GM23248 (cell line): ENCODE data around the gene STRIP1.

ENCODE experiments used
- EZH2 ChIP-seq: fragments of 200-600 bp; sonication (generic); IDR thresholded peaks from 2 replicates; pipeline ENCODE4 v1.6.1; 2018; ENCODE audit warnings: antibody characterized with exemption, mild to moderate bottlenecking; ENCODE audit not compliant: insufficient read depth, poor library complexity, severe bottlenecking
- EZH2phosphoT487 ChIP-seq: fragments of 200-600 bp; sonication (generic); IDR thresholded peaks from 2 replicates; pipeline ENCODE4 v1.6.1; 2018; ENCODE audit warnings: antibody characterized with exemption, moderate library complexity, mild to moderate bottlenecking, low read depth; ENCODE audit not compliant: insufficient read depth

DNA sequence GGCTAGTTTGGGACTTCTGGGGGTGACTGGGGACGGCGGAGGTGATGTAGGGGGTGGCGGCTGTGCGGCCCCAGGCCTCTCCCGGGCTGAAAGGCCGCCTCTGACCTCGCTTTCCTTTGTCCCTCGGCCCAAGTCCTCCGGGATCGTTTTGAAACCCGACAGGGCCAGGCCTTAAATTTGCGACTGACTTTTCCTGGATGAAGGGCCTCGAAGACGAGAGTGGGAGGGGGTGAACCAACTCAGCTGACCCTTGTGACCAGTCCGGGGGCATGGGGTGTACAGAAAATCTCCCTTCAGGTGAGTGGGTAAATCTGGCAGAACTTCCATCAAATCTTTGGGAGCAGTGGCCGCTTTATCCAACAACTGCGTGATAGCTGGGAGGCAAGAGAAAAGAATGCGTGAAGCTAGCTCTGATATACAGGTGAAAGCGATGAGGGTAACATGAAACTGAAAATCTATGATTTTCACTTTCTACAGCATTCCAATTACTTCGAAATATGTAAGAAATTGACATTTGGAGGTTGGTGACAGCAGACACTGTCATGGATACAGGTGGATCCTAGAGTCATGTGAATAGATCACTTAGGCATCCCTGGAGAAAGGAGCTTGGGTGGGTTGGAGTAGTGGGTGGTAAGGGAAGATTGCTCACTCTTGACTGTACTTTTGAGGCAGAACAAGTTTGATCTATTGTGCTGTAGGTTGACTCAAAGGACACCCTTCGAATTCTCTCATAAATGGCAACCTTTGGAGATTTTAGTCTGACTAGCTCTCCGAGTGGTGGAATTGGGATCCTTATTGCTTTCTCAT is 49.0 kb upstream of the STRIP1 start:
- TF ChIP-seq EZH2 (no peak), EZH2phosphoT487 (no peak)
